Loucy (cell line): Measurements from ENCODE around the gene BRD4.

ENCODE experiments used
- EZH2phosphoT487 ChIP-seq: fragments of 200-600 bp; IDR thresholded peaks from 2 replicates; pipeline ENCODE4 v1.6.1; 2018; ENCODE audit warnings: antibody characterized with exemption, mild to moderate bottlenecking, moderate library complexity, borderline replicate concordance
- TF ChIP-seq, protein P1 (sequence below): fragments of 200-600 bp; sonication (generic); conservative IDR thresholded peaks from 2 replicates; pipeline ENCODE4 v1.5.1; 2014; ENCODE audit warnings: mild to moderate bottlenecking, antibody characterized with exemption, low read length

DNA sequence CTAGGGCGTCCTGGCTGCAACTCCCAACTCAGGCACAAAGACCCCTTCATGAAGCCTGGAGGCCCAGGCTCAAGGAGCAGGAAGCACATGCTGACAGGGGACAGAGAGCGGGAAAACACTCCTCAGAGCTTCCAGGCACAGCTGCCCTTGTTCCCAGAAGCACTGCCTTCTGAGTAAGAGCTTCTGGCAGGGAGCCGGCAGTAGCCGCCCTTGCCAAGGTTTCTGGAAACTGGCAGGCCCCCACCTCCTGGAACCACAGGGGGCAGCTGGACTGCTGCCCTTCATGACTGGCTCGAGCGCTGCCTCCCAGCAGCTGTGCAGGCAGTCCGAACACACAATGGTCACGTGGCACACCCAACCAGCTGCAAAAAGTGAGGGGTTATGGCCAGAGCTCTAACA, 66.5 kb downstream of the BRD4 start:
- TF ChIP-seq, protein P1, sequence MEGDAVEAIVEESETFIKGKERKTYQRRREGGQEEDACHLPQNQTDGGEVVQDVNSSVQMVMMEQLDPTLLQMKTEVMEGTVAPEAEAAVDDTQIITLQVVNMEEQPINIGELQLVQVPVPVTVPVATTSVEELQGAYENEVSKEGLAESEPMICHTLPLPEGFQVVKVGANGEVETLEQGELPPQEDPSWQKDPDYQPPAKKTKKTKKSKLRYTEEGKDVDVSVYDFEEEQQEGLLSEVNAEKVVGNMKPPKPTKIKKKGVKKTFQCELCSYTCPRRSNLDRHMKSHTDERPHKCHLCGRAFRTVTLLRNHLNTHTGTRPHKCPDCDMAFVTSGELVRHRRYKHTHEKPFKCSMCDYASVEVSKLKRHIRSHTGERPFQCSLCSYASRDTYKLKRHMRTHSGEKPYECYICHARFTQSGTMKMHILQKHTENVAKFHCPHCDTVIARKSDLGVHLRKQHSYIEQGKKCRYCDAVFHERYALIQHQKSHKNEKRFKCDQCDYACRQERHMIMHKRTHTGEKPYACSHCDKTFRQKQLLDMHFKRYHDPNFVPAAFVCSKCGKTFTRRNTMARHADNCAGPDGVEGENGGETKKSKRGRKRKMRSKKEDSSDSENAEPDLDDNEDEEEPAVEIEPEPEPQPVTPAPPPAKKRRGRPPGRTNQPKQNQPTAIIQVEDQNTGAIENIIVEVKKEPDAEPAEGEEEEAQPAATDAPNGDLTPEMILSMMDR, result no peak
- no peak for TF ChIP-seq EZH2phosphoT487
